Stimulated activated naive CD4-positive, alpha-beta T cell (primary cell): ENCODE data around the gene CNDP1.
"Not testable (repeated sequence)": the region's sequence is repeated elsewhere in the genome, so short reads cannot be mapped to it uniquely, and the experiment has no call there.

ENCODE experiments used
- DNase-seq, 6 experiments: peaks; one replicate each; lab custom pipeline; 2025; lab: John Stamatoyannopoulos, UW

Gene CNDP1

GRCh38 chr18:74534150-74534969 lies at the start of gene CNDP1:
Gene CNDP1 (plus strand): TSS chr18:74534500. CDS start chr18:74534668, 168 bp downstream.
- DNase-seq, result no peak

- DNase-seq, result no peak
Measured at GRCh38 chr18:74486119-74486849, 48.0 kb upstream of the CNDP1 start.

GRCh38 chr18:74488354-74488753 lies 45.9 kb upstream of the CNDP1 start:
- no peak for DNase-seq

- no peak for DNase-seq
Measured at GRCh38 chr18:74488864-74489263, 45.4 kb upstream of the CNDP1 start.

- DNase-seq, result no peak
Measured at GRCh38 chr18:74489676-74490075, 44.6 kb upstream of the CNDP1 start.

- no peak for DNase-seq
Measured at GRCh38 chr18:74492259-74492658, 42.0 kb upstream of the CNDP1 start.

- peak; percentile 34 to 81 (median 65) for DNase-seq
Measured at GRCh38 chr18:74493689-74494088, 40.6 kb upstream of the CNDP1 start.

- no peak for DNase-seq
Measured at GRCh38 chr18:74494514-74494913, 39.8 kb upstream of the CNDP1 start.

- peak; percentile 90 to 98 (median 94) for DNase-seq
Measured at GRCh38 chr18:74495581-74496507, 38.5 kb upstream of the CNDP1 start, which contains the start of gene CNDP2. Gene CNDP2 (plus strand): TSS chr18:74496363. CDS start chr18:74499974, 3,611 bp downstream.

- DNase-seq, result peak in 3 of 6 experiments; percentile 48 to 66 (median 53)
Measured at GRCh38 chr18:74496508-74497323, 37.6 kb upstream of the CNDP1 start.

GRCh38 chr18:74497324-74497676 lies 37.0 kb upstream of the CNDP1 start:
- DNase-seq, result no peak

GRCh38 chr18:74497778-74498177 lies 36.5 kb upstream of the CNDP1 start:
- DNase-seq, result no peak

- DNase-seq, result peak; percentile 50 to 93 (median 72)
Measured at GRCh38 chr18:74498712-74499627, 35.3 kb upstream of the CNDP1 start.

- peak in 5 of 6 experiments; percentile 13 to 82 (median 57) for DNase-seq
Measured at GRCh38 chr18:74499633-74500032, 34.7 kb upstream of the CNDP1 start.

GRCh38 chr18:74500372-74500771 lies 33.9 kb upstream of the CNDP1 start:
- DNase-seq, result no peak

GRCh38 chr18:74500774-74501173 lies 33.5 kb upstream of the CNDP1 start:
- not testable (repeated sequence) for DNase-seq

GRCh38 chr18:74501386-74501785 lies 32.9 kb upstream of the CNDP1 start:
- no peak for DNase-seq

- no peak for DNase-seq
Measured at GRCh38 chr18:74503137-74503536, 31.2 kb upstream of the CNDP1 start.

GRCh38 chr18:74505776-74506175 lies 28.5 kb upstream of the CNDP1 start:
- no peak for DNase-seq
